GM13977 (cell line): ENCODE results near the gene BORA.
A peak's percentile ranks its signal among the peaks of the same experiment; 100 is the strongest.

Experiments
- DNase-seq: peaks from one replicate; pipeline ENCODE4 v3.0.0; 2012; ENCODE audit warnings: low spot score
- in situ Hi-C: fragments of 300-500 bp; cut with MboI; formaldehyde crosslinking; loops from one replicate; pipeline ENCODE4 v1.12.0; 2022; ENCODE audit warnings: low sequenced_read_pairs, low pct_unique_long_range_greater_than_20kb, mixed read lengths, inconsistent platforms; ENCODE audit not compliant: unreplicated experiment
- TF ChIP-seq, protein P1 (sequence below): IDR thresholded peaks from 2 replicates; pipeline ENCODE4 v1.5.1; 2012; ENCODE audit warnings: mild to moderate bottlenecking, control low read depth; ENCODE audit not compliant: insufficient read depth; ENCODE audit errors: extremely low read depth, missing control alignments

BORA gene

DNA sequence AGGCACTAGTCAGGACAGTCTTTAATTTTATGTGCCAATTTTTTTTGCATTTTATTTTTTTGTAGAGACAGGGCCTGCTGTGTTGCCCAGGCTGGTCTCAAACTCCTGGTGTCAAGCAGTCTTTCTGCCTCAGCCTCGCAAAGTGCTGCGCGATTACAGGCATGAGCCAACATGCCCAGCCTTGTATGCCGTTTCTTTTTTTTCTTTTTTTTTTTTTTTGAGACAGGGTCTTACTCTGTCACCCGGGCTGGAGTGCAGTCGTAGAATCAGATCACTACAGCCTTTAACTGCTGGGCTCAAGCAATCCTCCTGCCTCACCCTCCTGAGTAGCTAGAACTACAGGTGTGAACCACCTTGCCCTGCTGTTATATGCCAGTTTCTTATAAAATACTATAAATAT is 26.4 kb downstream of the BORA start:
- no peak for DNase-seq
- in situ Hi-C loops, result no loop called here
- TF ChIP-seq, protein P1, sequence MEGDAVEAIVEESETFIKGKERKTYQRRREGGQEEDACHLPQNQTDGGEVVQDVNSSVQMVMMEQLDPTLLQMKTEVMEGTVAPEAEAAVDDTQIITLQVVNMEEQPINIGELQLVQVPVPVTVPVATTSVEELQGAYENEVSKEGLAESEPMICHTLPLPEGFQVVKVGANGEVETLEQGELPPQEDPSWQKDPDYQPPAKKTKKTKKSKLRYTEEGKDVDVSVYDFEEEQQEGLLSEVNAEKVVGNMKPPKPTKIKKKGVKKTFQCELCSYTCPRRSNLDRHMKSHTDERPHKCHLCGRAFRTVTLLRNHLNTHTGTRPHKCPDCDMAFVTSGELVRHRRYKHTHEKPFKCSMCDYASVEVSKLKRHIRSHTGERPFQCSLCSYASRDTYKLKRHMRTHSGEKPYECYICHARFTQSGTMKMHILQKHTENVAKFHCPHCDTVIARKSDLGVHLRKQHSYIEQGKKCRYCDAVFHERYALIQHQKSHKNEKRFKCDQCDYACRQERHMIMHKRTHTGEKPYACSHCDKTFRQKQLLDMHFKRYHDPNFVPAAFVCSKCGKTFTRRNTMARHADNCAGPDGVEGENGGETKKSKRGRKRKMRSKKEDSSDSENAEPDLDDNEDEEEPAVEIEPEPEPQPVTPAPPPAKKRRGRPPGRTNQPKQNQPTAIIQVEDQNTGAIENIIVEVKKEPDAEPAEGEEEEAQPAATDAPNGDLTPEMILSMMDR, result no peak

DNA sequence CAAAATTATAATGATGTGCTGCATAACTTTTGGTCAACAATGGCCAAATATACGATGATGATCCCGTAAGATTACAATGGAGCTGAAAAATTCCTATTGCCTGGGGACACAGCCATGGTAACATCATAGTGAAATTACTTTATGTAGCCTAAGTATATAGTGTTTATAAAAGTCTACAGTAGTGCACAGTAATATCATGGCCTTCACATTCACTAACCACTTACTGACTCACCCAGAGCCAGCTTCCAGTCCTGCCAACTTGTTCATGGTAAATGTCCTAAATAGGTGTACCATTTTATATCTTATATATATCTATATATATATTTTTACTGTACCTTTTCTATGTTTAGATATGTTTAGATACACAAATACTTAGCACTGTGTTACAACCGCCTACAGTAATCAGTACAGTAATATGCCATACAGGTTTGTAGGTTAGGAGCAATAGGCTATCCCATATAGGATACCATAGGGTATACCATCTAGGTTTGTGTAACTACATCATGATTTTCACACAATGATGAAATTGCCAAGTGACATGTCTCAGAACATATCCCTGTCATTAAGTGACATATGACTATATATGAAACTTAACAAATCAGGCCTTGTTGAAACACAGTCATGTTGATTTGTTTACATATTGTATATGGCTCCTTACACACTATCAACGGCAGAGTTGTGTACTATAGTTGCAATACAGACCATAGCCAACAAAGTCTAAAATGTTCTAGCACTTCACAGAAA is 30.2 kb downstream of the BORA start:
- TF ChIP-seq, protein P1, result no peak
- in situ Hi-C loops, result no loop called here

DNA sequence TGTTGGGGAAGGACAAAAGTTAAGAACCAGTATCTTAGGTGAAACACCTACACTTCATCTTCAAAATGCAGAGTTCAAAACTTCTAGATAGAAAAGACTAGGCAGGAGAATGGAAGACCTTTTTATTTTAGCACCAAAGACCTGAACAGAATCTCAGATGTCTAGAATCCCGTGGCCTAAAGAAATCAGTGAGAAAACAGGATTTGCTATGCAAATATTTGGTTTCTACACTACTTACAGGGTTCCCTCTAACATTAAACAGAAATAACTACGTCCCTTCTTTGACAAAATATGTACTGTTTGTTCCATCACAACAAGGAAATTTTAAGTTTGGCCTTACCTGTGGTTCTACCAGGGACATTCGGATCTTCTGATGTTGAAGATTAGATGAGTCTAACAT is 32.5 kb downstream of the BORA start:
- DNase-seq, result no peak
- TF ChIP-seq, protein P1, result no peak
- in situ Hi-C loops, result no loop called here

More for the DNA sequence above, 30.2 kb downstream of the BORA start:
- no peak for DNase-seq

DNA sequence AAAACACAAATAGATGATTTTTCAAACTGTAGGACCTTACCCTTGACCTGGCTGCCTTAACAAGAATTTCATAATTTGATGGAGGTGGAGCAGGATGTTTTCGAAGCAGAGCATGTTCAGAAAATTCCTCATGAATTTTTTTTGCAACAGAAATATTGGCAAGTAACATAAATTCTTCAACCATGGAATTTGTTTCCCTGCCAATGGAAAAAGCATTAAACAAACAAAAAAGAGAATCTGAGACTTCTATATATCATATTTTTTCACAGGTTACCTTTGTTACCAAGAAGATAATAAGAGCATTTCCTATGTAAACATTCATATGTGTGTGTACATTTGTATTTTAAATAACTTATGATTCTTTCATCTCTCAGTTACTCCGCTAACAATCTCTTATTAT is 35.7 kb downstream of the BORA start:
- TF ChIP-seq, protein P1, result no peak
- no peak for DNase-seq
- in situ Hi-C loops, result no loop called here

DNA sequence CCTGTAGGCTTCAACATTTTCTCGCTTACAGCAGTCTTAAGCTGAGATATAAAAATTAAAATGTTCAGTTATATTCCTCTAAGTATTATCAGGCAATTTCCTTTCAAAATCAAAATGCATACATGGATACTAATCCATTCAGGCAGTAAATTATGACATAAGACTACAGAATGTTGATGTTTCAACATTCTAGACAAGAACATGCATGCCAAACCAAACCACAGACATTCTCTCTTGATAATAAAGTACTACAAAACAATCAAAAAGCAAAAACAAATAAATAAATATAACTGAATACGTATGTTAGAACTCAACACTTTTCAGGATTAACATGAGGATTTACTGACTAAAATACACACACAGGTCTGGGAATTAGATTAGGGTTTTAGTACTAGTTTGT is 46.3 kb downstream of the BORA start:
- TF ChIP-seq, protein P1, result no peak
- in situ Hi-C loops, result no loop called here
- no peak for DNase-seq

DNA sequence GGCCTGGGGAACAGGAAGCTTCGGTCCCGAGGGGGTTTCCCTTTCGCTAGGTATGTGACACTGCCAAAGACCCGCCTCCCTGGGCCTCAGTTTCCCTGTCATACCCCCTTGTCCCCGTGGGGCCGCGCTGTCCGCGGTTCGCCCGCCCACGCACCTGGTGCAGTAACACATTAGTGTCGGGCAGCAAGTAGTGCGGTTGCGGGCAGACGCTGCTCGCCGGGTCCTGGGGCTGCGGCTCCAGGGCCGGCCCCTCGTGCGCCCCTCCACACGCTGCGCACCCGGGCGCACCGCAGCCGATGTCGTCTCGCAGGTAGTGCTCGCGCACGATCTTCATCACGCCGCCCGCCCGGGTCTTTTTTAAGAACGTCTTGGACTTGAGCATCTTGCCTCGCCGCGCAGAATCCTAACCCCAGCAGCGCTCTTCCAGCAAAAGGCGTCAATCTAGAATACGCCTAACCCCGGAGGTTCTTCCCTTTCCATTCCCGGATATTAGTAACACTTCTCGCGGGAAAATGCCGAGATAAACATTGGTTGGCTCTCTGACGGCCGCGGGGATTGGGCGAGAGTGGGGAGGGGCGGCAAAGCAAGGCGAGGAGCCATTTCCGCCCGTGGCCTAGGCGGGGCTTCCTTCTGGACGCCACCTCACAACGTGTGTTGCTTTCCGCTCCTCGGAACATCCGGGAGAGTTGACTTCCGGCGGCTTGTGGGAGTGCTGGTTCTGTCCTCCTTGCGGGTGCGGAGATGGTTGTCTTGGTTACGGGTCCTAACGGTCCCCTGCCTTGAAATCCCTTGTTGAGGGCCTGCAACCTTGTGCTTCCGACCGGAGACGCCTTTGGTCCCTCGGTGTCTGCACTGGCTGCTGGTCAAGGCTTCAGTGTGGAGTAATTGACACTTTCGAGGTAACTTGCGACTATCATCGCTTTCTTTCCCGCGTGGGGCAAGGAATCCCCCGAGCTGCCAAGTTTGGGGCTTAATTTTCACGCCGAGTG is 54.0 kb downstream of the BORA start, which contains the start of the genes DIS3 and PIBF1:
Gene DIS3 (minus strand): TSS at position 450 of the 989 bp plus-strand sequence. CDS start 68 bp downstream, at position 382.
Gene PIBF1 (plus strand): TSS at position 683 of the 989 bp plus-strand sequence. CDS start 1,337 bp downstream, outside the sequence.
- TF ChIP-seq, protein P1, result peak; percentile 0
- DNase-seq, result peak; percentile 93
- in situ Hi-C loops, result no loop called here
